Panc1 (cell line): ENCODE data around the gene ADGRA1.

Experiments
- CTCF ChIP-seq: fragments of 450-650 bp; IDR thresholded peaks from 2 replicates; pipeline ENCODE4 v1.5.1; 2017; ENCODE audit warnings: mild to moderate bottlenecking
- POLR2AphosphoS5 ChIP-seq: IDR thresholded peaks from 2 replicates; pipeline ENCODE4 v1.6.1; 2012; ENCODE audit warnings: mild to moderate bottlenecking, low read depth, low read length, moderate library complexity

GRCh38 chr10:133050371-133050770 lies 37.4 kb upstream of the ADGRA1 start:
- TF ChIP-seq CTCF (no peak), POLR2AphosphoS5 (no peak)
